Stimulated activated CD4-positive, alpha-beta T cell treated with anti-CD3 and anti-CD28 coated beads, Interleukin-4, amount 100 ng/mL, for 48 hours (primary cell): ENCODE data around the gene HDLBP.
A peak's percentile ranks its signal among the peaks of the same experiment; 100 is the strongest.

Source experiments
- DNase-seq, 2 donors: peaks; one replicate each; pipeline ENCODE4 v3.0.0-alpha.2; 2020; ENCODE audit warnings: low read depth in 2 of 2

Gene HDLBP

DNA sequence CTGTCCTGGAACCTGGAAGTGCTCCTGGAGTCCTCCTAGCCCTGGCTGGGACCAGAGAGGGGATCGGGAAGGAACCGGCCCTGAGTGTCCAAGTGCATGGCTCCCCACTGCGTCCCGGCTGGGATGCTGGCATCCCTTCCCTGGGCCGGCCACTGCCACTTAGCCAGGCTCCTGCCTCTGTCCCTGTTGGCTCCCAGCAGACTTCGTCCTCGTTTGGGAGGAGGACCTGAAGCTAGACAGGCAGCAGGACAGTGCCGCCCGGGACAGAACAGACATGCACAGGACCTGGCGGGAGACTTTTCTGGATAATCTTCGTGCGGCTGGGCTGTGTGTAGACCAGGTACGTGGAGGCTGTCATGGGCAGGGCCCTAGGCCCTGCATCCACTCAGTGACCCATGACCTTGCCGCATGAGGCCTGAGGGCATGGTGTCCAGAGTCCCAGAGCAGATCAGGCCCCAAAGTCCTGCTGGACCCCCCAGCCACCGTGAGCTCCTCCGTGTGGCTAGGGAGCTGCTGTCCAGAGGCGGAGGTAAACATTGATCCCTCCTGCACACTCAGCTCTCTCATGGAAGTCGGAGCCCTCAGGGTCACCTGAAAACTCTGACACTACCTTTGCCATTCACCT is 119.9 kb downstream of the HDLBP start:
- DNase-seq = no peak

DNA sequence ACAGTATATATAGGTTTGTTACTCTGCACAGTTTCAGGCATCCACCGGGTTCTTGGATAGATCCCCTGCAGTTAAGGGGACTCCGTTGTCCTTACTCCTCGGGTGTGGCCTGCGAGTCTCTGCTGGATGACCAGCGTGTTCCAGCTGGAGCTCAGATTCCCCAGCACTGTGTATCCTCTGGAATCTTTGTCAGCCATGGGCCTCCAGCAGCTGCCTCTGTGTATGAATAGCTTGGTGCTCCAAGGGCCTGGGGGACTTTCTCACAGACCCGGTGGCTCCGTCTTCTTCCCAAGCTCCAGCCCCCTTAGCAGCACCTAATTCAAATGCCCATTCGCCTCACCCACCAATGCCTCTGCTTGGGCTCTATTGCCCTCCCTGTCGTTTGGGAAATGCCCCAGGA is 120.7 kb downstream of the HDLBP start:
- no peak for DNase-seq

- no peak for DNase-seq
Measured at GRCh38 chr2:241193271-241193670, 122.2 kb downstream of the HDLBP start.

DNA sequence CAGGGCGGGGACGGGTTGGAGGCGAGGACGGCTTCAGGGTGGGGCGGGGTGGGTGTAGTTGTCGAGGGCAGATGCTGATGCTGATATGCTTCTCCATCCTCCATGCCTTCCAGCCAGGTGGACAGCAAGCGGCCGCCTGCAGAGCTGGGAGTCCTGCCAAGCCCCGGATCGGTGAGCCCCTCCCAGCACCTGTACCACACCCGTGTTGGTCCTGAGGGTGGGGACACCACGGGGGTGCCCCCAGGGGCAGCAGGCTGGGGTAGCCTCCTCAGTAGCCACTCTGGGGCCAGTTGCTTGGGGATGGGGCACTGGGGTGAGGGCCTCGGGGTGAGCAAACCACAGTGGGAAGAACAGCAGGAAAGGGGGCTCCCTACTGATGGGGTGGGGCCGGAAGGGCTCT is 124.4 kb downstream of the HDLBP start:
- DNase-seq = no peak

GRCh38 chr2:241190291-241190981 is 125.0 kb downstream of the HDLBP start:
- no peak for DNase-seq

DNA sequence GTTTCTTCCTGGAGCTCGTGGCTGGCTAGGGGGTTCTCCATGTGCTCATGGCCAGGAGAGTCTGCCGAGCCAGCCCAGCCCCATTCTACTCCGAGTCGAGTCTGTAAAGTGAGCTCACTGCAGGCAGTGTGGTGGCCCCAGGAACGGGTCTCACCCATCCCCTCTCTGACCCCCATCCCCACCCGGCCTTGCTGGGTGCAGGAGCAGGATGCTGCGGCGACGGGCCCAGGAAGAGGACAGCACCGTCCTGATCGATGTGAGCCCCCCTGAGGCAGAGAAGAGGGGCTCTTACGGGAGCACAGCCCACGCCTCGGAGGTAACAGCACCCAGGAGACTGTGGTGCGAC is 125.6 kb downstream of the HDLBP start:
- DNase-seq = no peak

GRCh38 chr2:241189093-241189855 is 126.2 kb downstream of the HDLBP start:
- no peak for DNase-seq

DNA sequence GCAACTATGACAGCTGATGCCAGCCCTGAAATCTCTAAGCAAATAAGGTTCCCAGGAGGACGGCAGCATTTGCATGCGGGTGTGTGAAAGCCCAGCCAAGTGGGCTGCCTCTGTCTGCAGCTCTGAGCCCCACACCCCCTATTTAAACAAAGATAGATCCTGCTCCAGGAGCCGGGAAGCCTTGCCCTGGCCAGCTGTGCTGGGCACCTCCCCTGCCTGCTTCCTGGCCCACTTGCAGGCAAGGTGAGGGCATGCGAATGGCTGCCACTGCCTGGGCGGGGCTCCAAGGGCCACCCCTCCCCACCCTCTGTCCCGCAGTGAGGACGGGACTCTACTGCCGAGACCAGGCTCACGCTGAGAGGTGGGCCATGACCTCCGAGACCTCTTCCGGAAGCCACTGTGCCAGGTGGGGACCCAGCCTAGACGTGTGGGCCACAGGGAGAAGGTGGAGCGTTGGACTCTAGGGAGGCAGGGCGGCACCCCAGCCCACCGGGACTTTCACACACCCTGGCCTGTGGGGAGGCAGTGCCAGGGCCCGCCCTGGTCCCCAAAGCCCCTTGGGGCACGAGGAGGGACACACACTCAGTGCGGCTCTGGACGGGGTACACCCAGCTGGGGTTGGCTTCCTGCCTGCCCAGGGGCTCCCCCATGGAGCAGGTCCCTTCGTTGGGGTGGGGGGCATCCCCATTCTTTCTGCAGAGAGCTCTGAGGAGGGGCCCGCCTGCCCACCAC is 126.9 kb downstream of the HDLBP start, which contains the start of gene ANO7:
ANO7 (plus strand) TSS at position 317 of the 732 bp plus-strand sequence. CDS start 1,387 bp downstream, outside the sequence.
- no peak for DNase-seq

- no peak for DNase-seq
Measured at GRCh38 chr2:241187918-241188234, 127.6 kb downstream of the HDLBP start.

GRCh38 chr2:241187101-241187917 is 128.2 kb downstream of the HDLBP start:
- DNase-seq = no peak

DNA sequence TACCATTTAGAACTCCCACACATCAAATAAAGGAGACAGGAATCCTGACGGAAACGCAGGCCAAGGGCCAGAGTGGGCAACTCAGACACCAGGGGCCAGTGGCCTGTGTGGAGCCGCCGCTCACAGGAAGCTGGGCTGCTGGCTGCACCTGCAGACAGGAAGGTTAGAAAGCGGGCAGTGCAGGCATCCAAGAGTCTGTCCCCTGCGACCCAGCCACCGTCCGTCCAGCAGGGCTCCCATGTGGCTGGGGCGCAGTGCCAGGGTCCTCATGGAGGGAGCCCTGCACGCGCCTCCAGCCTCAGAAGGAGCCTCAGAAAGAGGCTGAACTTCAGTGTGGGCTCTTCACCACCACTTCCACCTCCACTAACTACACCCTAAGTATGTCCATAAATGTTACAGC is 129.5 kb downstream of the HDLBP start:
- DNase-seq = no peak

GRCh38 chr2:241184901-241185300 is 130.6 kb downstream of the HDLBP start:
- no peak for DNase-seq

DNA sequence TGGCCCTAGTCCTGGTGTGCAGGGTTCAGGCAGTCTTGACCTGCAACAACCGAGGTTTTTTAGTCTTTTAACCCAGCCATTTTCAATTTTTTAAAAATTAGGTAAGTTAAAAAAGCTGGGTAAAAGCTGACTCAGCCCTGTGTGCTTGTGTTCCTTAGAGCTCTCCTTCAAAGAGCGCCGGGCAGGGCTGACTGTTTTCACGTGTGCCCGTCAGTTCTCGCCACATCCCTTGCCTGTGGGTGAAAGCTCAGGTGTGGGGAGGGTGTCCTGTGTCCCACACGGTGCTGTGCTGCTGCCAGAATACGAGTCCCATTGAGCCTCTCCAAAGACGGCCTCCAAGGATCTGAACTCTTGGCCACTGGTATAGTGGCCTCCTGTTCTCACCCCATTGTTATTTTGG is 132.3 kb downstream of the HDLBP start:
- DNase-seq = no peak

GRCh38 chr2:241182531-241183133 is 132.8 kb downstream of the HDLBP start:
- DNase-seq = no peak

DNA sequence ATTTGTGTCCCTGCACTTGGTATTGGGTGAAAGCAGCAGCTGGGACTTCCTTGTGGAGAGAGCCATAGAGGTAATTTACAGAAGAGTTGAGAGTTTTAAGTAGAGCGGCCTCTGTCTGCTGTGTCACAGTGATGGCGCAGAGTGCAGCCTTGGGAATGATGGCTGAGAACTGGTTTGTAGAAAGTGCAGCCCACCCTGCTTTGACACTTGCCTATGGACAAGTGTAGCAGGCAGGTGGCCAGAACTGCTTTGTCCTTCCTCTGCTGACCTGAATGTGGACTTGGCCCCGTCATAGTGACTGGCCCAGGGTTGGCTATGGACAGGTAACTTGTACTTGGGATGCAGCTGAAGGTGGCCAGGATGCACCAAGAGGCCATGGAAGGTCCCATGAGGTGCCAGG is 133.3 kb downstream of the HDLBP start:
- DNase-seq = no peak

DNA sequence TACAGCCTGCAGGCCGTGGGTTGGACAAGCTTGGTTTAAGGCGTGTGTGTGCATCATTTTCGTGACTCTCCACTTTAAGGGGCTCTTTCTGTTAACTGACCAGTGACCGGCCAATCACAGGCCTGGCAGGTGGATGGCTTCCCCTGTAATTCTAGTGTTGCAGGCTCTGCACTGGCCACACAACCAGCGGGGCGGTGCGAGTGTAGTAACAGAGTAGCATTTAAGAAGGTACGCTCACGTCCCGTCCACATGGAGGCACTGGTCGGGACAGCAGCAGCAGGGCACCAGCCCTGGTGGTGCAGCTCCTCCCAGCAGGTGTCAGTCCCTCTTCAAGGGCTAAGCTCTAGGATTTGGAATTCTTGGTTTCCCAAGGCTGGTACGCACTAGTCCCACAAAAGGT is 135.0 kb downstream of the HDLBP start:
- DNase-seq = no peak

- DNase-seq = peak in 1 of 2 donors; percentile 34
Measured at GRCh38 chr2:241179899-241180298, 135.6 kb downstream of the HDLBP start.

DNA sequence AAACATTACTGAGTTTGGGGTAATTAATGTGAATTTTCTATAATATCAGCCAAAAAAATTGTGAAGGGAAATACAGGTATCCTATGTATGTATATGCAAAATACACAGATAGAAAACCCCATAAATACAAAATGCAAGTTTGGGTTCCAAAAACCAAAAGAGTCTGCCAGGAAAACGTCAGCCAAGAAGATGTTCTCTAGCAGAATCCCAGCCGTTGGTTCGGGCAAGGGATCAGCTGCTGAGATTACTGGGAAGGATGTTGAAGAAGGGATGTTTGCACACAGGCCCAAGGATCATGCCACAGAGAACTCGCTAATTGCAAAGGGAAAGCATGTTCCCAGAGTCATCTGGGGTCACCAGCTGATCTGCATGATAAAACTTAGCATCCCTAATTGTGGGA is 136.5 kb downstream of the HDLBP start:
- DNase-seq = no peak

- DNase-seq = no peak
Measured at GRCh38 chr2:241177526-241178334, 137.7 kb downstream of the HDLBP start.
